Neuron (in vitro differentiated cells): Measurements from ENCODE around the gene EDC4.

Experiments
- H2AFZ ChIP-seq: one replicate; pipeline ENCODE4 v1.6.1; 2013; ENCODE audit warnings: low read depth, mild to moderate bottlenecking, inconsistent platforms, low read length, moderate library complexity
- H3K27me3 ChIP-seq: one replicate; pipeline ENCODE4 v1.6.1; 2013; ENCODE audit warnings: low read length; ENCODE audit not compliant: insufficient read depth
- H3K36me3 ChIP-seq: one replicate; pipeline ENCODE4 v1.6.1; 2013; ENCODE audit warnings: low read length; ENCODE audit not compliant: insufficient read depth
- H3K4me1 ChIP-seq: one replicate; pipeline ENCODE4 v1.6.1; 2013; ENCODE audit warnings: low read length; ENCODE audit not compliant: insufficient read depth
- H3K4me3 ChIP-seq: 2 replicates; pipeline ENCODE4 v1.5.1; 2013; ENCODE audit warnings: mild to moderate bottlenecking, low read length, moderate library complexity
- H3K9me3 ChIP-seq: one replicate; pipeline ENCODE4 v1.6.1; 2013; ENCODE audit warnings: low read length

The EDC4 gene

DNA sequence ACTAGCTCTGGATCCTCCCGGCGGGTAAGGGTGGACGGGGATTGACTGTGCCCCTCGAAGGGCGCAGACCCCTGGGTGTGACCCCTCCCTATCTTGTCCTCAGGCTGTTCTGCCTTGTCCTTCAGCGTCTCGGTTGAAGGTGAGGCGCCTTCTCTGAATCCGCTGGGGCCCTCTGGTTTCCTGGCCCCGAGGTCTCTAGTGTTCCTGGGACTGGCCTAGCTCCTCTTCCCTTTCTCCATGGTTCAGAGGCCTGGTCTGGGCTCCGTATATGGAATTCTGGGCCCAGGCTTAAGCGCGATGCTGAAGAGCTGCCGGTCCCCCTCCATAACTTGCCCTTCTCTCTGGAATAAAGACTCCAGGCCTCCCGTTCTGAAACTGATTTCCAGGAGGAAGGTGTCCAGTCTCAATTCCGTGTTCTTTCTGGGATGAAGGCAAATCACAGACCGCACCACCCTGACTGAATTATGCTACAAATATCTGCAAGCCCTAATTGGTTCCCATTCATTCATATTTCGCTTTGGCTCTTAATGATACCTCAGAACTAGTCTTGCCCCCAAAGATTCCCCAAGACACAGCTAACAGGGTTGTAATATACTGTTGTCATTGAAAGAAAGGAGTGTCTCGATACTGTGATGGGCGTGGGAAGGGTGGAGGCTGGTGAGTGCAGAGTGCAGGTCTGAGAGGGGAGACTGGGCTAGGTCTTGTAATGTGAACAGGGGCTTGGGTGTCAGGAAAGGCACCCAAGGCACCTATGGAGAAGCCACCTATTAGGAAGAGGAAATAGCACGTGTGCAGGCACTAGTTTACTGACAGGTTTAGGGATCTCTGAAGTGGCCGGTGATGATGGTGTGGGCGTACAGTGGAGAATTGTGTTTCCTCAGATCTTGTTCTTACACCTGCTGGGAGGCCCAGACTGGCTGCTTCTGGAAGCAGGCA, 851 bp downstream of the EDC4 start:
- H3K4me3 ChIP-seq: peak overlapping the region; percentile 75
- H3K9me3 ChIP-seq: no peaks in the 10 kb centered on the region
- H3K27me3 ChIP-seq: no peaks in the 10 kb centered on the region
- peaks cover 11% of the 10 kb centered on the region for H3K4me1 ChIP-seq
- H2AFZ ChIP-seq: peak overlapping the region; percentile 71
- H3K36me3 ChIP-seq: peaks cover 50% of the 10 kb centered on the region

DNA sequence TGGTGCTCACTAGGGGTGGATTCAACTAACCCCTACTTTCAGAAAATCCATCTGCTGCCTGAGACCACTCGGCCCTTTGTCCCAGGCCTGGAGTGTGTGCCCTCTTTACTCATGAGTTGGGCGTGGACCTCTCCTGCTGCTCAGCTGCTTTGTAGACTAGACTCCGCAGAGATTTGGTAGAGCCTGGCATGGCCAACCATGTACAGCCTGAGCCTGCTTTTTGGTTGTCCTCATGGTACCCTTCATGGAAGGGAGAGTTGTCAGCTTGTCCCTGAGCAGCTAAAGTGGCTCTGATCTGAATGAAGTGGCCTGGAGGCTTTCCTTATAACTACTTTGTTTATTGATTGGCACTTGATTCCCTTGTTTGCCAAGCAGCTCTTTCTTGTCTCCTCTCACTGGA, 1.5 kb downstream of the EDC4 start:
- H3K9me3 ChIP-seq: no peaks in the 10 kb centered on the region
- H3K4me1 ChIP-seq: peaks cover 11% of the 10 kb centered on the region
- H3K4me3 ChIP-seq: peak overlapping the region; percentile 75
- no peaks in the 10 kb centered on the region for H3K27me3 ChIP-seq
- H3K36me3 ChIP-seq: peaks cover 53% of the 10 kb centered on the region
- no peak overlapping the region for H2AFZ ChIP-seq

DNA sequence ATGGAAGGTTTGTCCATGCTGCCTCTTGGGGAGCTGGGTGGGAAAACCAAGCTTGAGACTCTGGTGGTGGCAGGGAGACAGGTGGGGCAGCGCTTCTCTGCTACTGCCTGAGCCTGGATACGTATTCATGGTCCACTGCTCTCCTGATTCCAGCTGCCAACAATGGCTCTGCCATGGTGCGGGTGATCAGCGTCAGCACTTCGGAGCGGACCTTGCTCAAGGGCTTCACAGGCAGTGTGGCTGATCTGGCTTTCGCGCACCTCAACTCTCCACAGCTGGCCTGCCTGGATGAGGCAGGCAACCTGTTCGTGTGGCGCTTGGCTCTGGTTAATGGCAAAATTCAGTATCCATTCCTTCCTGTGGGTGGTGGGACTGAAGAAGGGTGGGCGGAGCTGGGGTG, 4.2 kb downstream of the EDC4 start:
- peaks cover 58% of the 10 kb centered on the region for H3K36me3 ChIP-seq
- no peaks in the 10 kb centered on the region for H3K27me3 ChIP-seq
- H2AFZ ChIP-seq: no peak overlapping the region
- H3K4me3 ChIP-seq: no peak overlapping the region
- peaks cover 11% of the 10 kb centered on the region for H3K4me1 ChIP-seq
- H3K9me3 ChIP-seq: no peaks in the 10 kb centered on the region

DNA sequence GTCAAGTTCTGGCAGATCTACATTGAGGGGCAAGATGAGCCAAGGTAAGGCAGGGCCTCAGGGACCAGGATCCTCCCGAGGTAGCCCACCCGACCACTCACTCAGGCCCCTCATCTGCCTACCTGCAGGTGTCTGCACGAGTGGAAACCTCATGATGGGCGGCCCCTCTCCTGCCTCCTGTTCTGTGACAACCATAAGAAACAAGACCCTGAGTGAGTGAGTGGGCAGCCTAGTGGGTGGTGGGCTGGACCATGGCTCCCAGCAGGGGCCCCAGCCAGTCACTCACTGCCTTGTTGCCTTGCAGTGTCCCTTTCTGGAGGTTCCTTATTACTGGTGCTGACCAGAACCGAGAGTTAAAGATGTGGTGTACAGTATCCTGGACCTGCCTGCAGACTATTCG, 5.4 kb downstream of the EDC4 start:
- Histone ChIP-seq H2AFZ (no peak overlapping the region), H3K4me3 (no peak overlapping the region), H3K36me3 (peaks cover 69% of the 10 kb centered on the region), H3K27me3 (no peaks in the 10 kb centered on the region), H3K4me1 (peaks cover 8% of the 10 kb centered on the region), H3K9me3 (no peaks in the 10 kb centered on the region)

DNA sequence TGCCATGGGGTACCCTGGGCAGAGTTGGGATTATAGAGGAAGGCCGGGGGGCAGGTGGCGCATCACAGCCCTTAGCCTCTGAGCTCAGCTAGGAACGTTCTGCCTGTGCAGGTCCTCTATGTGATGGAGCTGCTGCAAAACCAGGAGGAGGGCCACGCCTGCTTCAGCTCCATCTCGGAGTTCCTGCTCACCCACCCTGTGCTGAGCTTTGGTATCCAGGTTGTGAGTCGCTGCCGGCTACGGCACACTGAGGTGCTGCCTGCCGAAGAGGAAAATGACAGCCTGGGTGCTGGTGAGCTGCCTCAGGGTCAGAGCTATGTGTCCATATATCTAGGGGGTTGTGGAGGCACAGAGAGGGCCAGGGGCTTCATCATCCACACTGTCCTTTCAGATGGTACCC, 6.0 kb downstream of the EDC4 start:
- peaks cover 6% of the 10 kb centered on the region for H3K4me1 ChIP-seq
- no peak overlapping the region for H2AFZ ChIP-seq
- H3K9me3 ChIP-seq: no peaks in the 10 kb centered on the region
- H3K27me3 ChIP-seq: no peaks in the 10 kb centered on the region
- no peak overlapping the region for H3K4me3 ChIP-seq
- H3K36me3 ChIP-seq: peaks cover 75% of the 10 kb centered on the region

DNA sequence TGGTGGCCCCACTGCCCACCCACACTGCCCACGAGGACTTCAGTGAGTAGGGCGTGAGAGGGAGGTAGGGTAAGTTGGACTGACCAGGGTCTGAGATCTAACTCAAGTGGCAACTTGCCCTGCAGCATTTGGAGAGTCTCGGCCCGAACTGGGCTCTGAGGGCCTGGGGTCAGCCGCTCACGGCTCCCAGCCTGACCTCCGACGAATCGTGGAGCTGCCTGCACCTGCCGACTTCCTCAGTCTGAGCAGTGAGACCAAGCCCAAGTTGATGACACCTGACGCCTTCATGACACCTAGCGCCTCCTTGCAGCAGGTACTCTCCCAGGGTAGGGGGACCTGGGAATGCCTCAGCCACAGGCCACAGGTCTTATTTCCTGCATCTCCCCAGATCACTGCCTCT, 6.6 kb downstream of the EDC4 start:
- Histone ChIP-seq H3K4me3 (no peak overlapping the region), H3K36me3 (peaks cover 81% of the 10 kb centered on the region), H3K27me3 (no peaks in the 10 kb centered on the region), H3K9me3 (no peaks in the 10 kb centered on the region), H2AFZ (no peak overlapping the region), H3K4me1 (no peaks in the 10 kb centered on the region)

DNA sequence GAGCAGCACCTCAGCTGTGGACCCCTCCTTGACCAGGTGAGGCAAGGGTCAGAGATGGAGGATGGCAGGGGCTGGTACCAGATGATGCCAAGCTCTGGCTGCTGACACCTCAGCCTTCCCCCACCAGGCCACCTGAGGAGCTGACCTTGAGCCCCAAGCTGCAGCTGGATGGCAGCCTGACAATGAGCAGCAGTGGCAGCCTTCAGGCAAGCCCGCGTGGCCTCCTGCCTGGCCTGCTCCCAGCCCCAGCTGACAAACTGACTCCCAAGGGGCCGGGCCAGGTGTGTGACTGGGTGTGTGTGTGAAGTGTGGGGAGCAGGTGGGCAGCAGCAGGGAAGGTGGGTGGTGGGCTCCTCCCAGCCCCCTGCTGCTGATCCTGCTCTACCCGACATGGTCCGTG, 7.1 kb downstream of the EDC4 start:
- H3K4me3 ChIP-seq: no peak overlapping the region
- no peak overlapping the region for H2AFZ ChIP-seq
- H3K36me3 ChIP-seq: peaks cover 83% of the 10 kb centered on the region
- no peaks in the 10 kb centered on the region for H3K9me3 ChIP-seq
- no peaks in the 10 kb centered on the region for H3K4me1 ChIP-seq
- no peaks in the 10 kb centered on the region for H3K27me3 ChIP-seq

DNA sequence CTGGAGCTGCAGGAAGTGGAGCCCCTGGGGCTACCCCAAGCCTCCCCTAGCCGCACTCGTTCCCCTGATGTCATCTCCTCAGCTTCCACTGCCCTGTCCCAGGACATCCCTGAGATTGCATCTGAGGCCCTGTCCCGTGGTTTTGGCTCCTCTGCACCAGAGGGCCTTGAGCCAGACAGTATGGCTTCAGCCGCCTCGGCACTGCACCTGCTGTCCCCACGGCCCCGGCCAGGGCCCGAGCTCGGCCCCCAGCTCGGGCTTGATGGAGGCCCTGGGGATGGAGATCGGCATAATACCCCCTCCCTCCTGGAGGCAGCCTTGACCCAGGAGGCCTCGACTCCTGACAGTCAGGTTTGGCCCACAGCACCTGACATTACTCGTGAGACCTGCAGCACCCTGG, 7.7 kb downstream of the EDC4 start:
- Histone ChIP-seq H3K4me1 (no peaks in the 10 kb centered on the region), H3K9me3 (no peaks in the 10 kb centered on the region), H2AFZ (no peak overlapping the region), H3K27me3 (no peaks in the 10 kb centered on the region), H3K36me3 (peaks cover 87% of the 10 kb centered on the region), H3K4me3 (no peak overlapping the region)

DNA sequence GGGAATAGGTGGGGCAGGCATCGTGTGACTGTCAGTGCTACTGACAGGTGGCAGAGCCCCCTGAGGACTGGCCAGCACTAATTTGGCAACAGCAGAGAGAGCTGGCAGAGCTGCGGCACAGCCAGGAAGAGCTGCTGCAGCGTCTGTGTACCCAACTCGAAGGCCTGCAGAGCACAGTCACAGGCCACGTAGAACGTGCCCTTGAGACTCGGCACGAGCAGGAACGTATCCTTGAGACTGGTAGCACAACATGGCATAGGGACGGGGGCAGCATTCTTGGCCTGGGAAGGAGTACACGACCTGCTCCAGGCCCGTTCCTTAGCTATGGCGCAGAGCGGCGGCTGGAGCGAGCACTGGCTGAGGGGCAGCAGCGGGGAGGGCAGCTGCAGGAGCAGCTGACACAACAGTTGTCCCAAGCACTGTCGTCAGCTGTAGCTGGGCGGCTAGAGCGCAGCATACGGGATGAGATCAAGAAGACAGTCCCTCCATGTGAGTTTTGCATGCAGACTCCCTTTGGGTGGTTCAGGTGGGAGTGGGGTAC, 8.8 kb downstream of the EDC4 start:
- no peak overlapping the region for H2AFZ ChIP-seq
- H3K4me3 ChIP-seq: no peak overlapping the region
- no peaks in the 10 kb centered on the region for H3K4me1 ChIP-seq
- no peaks in the 10 kb centered on the region for H3K9me3 ChIP-seq
- no peaks in the 10 kb centered on the region for H3K27me3 ChIP-seq
- H3K36me3 ChIP-seq: peaks cover 83% of the 10 kb centered on the region

DNA sequence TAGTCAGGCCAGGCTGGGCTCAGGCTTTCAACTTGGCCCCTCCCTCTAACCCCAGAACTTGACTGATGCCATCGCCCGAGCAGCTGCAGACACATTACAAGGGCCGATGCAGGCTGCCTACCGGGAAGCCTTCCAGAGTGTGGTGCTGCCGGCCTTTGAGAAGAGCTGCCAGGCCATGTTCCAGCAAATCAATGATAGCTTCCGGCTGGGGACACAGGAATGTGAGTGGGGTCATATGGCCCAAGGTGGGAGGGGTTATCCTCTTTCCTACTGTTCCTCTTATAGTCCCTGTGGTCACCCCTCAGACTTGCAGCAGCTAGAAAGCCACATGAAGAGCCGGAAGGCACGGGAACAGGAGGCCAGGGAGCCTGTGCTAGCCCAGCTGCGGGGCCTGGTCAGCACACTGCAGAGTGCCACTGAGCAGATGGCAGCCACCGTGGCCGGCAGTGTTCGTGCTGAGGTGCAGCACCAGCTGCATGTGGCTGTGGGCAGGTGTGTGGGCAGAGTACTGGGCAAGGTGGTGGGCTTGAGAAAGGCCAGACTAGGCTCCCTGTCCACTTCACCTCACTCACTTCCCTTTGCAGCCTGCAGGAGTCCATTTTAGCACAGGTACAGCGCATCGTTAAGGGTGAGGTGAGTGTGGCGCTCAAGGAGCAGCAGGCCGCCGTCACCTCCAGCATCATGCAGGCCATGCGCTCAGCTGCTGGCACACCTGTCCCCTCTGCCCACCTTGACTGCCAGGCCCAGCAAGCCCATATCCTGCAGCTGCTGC, 9.7 kb downstream of the EDC4 start:
- no peaks in the 10 kb centered on the region for H3K4me1 ChIP-seq
- no peak overlapping the region for H2AFZ ChIP-seq
- peaks cover 75% of the 10 kb centered on the region for H3K36me3 ChIP-seq
- H3K9me3 ChIP-seq: no peaks in the 10 kb centered on the region
- no peaks in the 10 kb centered on the region for H3K27me3 ChIP-seq
- H3K4me3 ChIP-seq: no peak overlapping the region

DNA sequence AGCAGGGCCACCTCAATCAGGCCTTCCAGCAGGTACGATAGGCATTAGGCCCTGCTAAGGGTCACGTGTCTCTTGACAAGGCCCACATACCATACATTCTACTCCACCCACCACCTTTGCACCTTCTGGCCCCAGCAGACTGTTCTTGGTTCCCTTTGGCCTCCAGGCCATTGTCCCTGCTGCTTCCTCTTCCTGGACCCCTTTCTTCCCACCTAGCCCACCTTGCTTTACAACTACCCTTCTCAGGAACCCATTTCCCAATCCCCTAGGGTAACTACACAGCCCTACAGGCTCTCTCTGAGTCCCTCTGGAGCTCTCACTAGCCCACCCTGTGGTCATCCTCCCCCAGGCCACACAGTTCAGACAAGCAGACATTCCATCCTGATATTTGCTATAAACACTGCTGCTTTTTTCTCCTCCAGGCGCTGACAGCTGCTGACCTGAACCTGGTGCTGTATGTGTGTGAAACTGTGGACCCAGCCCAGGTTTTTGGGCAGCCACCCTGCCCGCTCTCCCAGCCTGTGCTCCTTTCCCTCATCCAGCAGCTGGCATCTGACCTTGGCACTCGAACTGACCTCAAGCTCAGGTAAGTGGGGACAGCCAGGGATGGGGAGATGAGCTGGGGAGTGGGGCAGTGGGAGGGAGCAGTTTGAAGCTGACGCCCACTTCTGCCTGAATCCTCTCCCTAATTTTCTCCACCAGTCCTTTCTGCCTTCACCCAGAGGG, 10.5 kb downstream of the EDC4 start:
- peaks cover 67% of the 10 kb centered on the region for H3K36me3 ChIP-seq

DNA sequence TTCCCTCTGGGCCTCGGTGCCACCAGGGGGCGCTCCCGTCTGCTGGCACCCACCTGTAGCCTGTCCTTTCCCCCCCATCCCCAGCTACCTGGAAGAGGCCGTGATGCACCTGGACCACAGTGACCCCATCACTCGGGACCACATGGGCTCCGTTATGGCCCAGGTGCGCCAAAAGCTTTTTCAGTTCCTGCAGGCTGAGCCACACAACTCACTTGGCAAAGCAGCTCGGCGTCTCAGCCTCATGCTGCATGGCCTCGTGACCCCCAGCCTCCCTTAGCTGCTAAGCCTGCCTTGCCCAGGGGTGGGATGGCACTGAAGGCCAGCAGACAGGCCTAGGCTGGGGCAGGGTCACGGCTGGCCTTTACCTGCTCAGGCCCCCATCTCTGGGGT, 11.0 kb downstream of the EDC4 start:
- H3K36me3 ChIP-seq: peaks cover 62% of the 10 kb centered on the region
- H3K9me3 ChIP-seq: no peaks in the 10 kb centered on the region
- no peak overlapping the region for H2AFZ ChIP-seq
- H3K4me3 ChIP-seq: no peak overlapping the region
- no peaks in the 10 kb centered on the region for H3K27me3 ChIP-seq
- no peaks in the 10 kb centered on the region for H3K4me1 ChIP-seq

More for the DNA sequence above, 10.5 kb downstream of the EDC4 start:
- no peaks in the 10 kb centered on the region for H3K27me3 ChIP-seq
- H2AFZ ChIP-seq: no peak overlapping the region
- no peak overlapping the region for H3K4me3 ChIP-seq
- H3K4me1 ChIP-seq: no peaks in the 10 kb centered on the region
- no peaks in the 10 kb centered on the region for H3K9me3 ChIP-seq

DNA sequence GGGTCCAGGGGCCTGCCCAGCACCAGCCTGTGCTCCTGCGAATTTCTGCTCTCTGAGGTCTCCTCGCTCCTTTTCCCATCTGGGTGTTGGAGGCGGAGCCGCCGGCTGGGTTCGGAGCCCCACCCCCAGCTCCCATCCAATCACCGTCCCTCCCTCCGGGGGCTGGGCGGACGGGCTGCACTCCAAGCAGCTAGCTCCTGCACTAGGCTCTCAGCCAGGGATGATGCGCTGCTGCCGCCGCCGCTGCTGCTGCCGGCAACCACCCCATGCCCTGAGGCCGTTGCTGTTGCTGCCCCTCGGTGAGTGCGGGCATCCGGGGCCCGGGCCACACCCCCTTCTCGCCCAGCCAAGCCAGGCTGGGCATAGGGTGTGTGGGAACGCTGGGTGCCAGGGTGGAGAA, 11.8 kb downstream of the EDC4 start, which contains the start of gene NRN1L:
Gene NRN1L, plus strand, starts transcription at position 202 of the 400 bp plus-strand sequence. Its CDS starts 19 bp downstream, at position 221.
- Histone ChIP-seq H3K27me3 (no peaks in the 10 kb centered on the region), H2AFZ (no peak within 1 kb of the TSS), H3K9me3 (no peaks in the 10 kb centered on the region), H3K4me1 (no peaks in the 10 kb centered on the region), H3K36me3 (peaks cover 53% of the 10 kb centered on the region), H3K4me3 (no peak within 1 kb of the TSS)
